HG03039 (cell line): ENCODE results near the gene AZU1.
"Not testable (repeated sequence)": the region's sequence is repeated elsewhere in the genome, so short reads cannot be mapped to it uniquely, and the experiment has no call there.

Experiments used
- ATAC-seq: cut with Tn5 transposase; IDR thresholded peaks from one replicate; pipeline ENCODE4 v1.9.1; 2021; ENCODE audit warnings: mild to moderate bottlenecking, moderate library complexity; ENCODE audit not compliant: unreplicated experiment

AZU1 gene

GRCh38 chr19:852136-853013, 24.7 kb downstream of the AZU1 start, which contains the start of gene ELANE:
Gene ELANE (plus strand): TSS chr19:852303. CDS start chr19:852329, 26 bp downstream.
- ATAC-seq, result no peak

DNA sequence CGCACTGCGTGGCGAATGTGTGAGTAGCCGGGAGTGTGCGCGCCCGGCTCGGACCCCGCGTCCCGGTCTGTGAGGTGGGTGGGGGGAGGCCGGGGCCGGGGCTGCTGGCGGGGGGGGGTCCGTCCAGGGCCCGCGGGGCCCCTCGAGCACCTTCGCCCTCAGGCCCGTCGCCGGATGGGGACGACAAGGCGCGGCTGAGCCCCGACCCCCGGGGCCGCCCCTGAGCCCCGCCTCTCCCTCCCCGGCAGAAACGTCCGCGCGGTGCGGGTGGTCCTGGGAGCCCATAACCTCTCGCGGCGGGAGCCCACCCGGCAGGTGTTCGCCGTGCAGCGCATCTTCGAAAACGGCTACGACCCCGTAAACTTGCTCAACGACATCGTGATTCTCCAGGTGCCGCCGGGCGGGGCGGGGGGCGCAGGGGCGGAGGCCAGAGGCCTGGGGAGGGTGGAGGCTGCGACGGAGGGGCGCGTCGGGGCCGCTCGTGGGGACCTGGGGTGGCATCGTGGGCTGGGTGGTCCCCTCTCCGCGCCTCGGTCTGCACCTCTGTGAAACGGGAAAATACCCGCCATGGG, 25.5 kb downstream of the AZU1 start:
- no peak for ATAC-seq

- not testable (repeated sequence) for ATAC-seq
These were observed 26.1 kb downstream of the AZU1 start for GRCh38 chr19:853614-854220.

GRCh38 chr19:854549-854948, 26.9 kb downstream of the AZU1 start:
- no peak for ATAC-seq

GRCh38 chr19:855142-855541, 27.5 kb downstream of the AZU1 start:
- ATAC-seq, result no peak

DNA sequence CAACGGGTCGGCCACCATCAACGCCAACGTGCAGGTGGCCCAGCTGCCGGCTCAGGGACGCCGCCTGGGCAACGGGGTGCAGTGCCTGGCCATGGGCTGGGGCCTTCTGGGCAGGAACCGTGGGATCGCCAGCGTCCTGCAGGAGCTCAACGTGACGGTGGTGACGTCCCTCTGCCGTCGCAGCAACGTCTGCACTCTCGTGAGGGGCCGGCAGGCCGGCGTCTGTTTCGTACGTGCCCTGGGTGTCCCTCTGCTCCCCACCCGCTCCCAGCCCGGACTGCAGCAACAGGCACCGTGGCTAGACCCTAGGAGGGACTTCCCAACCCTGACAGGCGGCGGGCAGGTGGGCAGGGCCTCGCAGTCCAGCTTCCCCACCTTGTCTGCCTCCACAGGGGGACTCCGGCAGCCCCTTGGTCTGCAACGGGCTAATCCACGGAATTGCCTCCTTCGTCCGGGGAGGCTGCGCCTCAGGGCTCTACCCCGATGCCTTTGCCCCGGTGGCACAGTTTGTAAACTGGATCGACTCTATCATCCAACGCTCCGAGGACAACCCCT, 28.0 kb downstream of the AZU1 start:
- no peak for ATAC-seq

GRCh38 chr19:858284-858683, 30.6 kb downstream of the AZU1 start:
- ATAC-seq, result no peak

DNA sequence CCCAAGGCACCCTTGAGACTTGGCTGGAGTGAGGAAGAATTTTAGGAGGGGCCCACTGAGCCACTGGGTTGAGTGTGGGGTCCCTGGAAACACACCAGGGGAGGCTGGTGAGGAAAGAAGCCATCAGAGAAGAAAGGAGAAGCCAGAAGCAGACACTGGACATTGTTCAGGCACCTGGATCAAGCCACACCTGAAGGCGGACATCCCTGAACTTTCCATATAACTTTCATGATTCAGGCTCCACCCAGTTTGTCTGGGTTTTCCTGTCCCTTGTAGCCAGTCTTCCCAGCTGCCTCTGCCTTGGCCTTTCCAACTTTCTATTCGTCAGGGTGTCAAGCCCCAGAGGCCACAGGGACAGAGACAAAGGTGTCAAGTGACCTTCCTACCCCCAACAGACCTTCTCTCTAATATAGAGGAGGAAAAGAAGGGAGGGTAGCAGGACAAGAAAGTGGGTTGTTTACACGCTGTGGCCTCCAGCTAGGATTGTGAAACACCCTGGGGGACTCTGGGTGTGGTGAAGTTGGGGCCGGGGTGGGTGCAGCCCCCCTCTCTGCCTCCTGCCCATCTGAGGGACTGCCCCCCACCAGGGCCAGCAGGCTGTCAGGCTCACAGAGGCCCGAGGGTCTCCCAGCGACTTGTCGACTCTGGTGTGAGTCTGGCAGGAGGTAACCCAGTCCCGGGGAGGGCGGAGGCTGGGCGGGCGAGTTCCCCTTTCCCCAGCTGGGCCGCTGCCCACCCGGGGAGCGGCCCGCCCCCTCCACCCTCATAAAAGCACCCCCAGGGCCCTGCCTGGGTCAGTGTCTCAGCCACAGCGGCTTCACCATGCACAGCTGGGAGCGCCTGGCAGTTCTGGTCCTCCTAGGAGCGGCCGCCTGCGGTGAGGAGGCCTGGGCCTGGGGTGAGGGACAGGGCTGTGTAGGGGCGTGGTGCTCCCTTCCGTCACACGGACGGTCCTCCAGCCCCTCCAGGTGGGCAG, 31.5 kb downstream of the AZU1 start, which contains the start of gene CFD:
Gene CFD (plus strand): TSS at position 797 of the 976 bp plus-strand sequence. CDS start 26 bp downstream, at position 823.
- ATAC-seq, result no peak

DNA sequence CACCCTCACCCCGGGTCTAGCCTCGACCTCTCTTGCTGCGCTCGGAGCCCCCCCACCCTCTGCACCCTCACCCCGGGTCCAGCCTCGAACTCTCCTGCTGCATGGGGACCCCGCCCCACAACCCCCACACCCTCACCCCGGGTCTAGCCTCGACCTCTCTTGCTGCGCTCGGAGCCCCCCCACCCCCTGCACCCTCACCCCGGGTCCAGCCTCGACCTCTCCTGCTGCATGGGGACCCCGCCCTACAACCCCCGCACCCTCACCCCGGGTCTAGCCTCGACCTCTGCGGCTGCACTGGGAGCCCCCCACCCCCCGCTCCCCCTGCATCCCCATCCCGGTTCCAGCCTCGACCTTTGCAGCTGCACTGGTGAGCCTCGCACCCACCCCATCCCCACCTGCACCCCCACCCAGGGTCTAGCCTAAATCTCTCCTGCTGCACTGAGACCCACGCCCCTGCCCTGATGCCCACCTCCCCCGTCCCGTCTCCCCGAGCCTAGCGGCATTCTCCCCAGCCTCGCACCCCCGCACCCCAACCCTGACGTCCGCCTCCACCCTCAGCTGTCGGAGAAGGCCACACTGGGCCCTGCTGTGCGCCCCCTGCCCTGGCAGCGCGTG, 33.6 kb downstream of the AZU1 start:
- no peak for ATAC-seq

DNA sequence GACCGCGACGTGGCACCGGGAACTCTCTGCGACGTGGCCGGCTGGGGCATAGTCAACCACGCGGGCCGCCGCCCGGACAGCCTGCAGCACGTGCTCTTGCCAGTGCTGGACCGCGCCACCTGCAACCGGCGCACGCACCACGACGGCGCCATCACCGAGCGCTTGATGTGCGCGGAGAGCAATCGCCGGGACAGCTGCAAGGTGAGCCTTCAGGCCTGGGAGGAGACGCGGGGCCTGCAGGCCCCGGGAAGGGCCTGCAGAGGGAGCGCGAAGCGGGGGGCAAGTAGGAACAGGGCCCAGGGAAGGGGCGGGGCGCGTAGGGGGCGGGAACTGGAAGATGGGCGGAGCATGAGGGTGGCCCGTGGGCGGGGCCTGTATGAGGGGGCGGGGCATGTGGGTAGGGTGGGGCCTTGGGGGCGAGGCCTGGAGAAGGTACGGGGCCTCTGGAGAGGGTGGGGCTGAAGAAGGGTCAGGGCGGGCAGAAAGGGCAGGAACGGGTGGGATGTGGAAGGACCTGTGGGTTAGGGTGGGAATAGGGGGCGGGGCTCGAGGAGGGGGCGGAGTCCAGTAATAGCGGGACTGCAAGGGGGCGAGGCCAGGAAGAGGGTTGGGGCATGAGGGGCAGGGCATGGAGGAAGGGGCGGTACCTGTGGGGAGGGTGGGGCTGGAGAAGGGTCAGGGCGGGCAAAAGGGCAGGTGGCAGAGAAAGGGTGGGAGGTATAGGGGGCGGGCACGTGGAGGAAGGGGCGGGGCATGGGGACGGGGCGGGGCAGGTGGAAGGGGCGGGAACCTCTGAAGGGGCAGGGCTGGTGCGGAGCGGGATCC, 34.3 kb downstream of the AZU1 start:
- ATAC-seq, result no peak

- ATAC-seq, result no peak
These were observed 35.1 kb downstream of the AZU1 start for GRCh38 chr19:862581-863314.

DNA sequence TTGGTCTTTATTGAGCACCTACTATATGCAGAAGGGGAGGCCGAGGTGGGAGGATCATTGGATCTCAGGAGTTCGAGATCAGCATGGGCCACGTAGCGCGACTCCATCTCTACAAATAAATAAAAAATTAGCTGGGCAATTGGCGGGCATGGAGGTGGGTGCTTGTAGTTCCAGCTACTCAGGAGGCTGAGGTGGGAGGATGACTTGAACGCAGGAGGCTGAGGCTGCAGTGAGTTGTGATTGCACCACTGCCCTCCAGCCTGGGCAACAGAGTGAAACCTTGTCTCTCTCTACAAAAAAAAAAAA, 35.6 kb downstream of the AZU1 start:
- ATAC-seq, result no peak

DNA sequence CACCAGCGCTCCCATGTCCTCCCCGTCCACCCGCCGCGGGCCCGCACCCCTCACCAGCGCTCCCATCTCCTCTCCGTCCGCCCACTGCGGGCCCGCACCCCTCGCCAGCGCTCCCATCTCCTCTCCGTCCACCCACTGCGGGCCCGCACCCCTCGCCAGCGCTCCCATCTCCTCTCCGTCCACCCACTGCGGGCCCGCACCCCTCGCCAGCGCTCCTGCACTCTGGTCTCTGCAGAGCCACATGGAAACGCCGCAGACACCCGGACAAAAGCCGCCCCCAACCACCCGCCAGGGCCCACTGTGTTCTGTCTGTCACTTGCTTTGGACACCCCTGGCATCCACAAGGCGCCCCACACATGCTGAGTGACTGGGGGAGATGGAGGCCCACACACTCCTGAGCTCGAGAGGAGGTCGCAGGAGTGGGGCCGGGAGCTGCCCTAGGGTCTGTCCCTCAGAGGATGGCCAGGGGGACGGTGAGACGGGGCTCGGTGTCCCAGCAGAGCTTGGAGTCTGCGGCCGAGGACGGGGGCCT, 39.2 kb downstream of the AZU1 start:
- no peak for ATAC-seq

GRCh38 chr19:867301-867793, 39.7 kb downstream of the AZU1 start:
- no peak for ATAC-seq

- ATAC-seq, result no peak
These were observed 40.3 kb downstream of the AZU1 start for GRCh38 chr19:867855-868457.

- ATAC-seq, result no peak
These were observed 41.0 kb downstream of the AZU1 start for GRCh38 chr19:868458-869244.
